Trophoblast cell (in vitro differentiated cells and primary cell): Measurements from ENCODE around the gene ANKS1B.

Experiments used
- DNase-seq, 2 donors: peaks; one replicate each; pipeline ENCODE4 v3.0.0-alpha.2; 2016
- H2AFZ ChIP-seq: 2 replicates; pipeline ENCODE4 v1.6.1; 2013; ENCODE audit warnings: low read length, moderate library complexity, mild to moderate bottlenecking; ENCODE audit not compliant: insufficient read depth, poor library complexity
- H2AK5ac ChIP-seq: 2 replicates; pipeline ENCODE4 v1.6.1; 2013; ENCODE audit warnings: mild to moderate bottlenecking, low read length
- H2BK120ac ChIP-seq: 2 replicates; pipeline ENCODE4 v1.6.1; 2013; ENCODE audit warnings: low read length, mild to moderate bottlenecking, moderate library complexity; ENCODE audit not compliant: insufficient read depth, poor library complexity
- H2BK12ac ChIP-seq: 2 replicates; pipeline ENCODE4 v1.6.1; 2013; ENCODE audit warnings: mild to moderate bottlenecking, low read length, moderate library complexity
- H2BK5ac ChIP-seq: 2 replicates; pipeline ENCODE4 v1.6.1; 2013; ENCODE audit warnings: low read length, low read depth, moderate library complexity, mild to moderate bottlenecking; ENCODE audit not compliant: poor library complexity
- H3K14ac ChIP-seq: 2 replicates; pipeline ENCODE4 v1.6.1; 2013; ENCODE audit warnings: mild to moderate bottlenecking, low read length
- H3K18ac ChIP-seq: 2 replicates; pipeline ENCODE4 v1.6.1; 2013; ENCODE audit warnings: mild to moderate bottlenecking, low read length
- H3K23ac ChIP-seq: 2 replicates; pipeline ENCODE4 v1.6.1; 2013; ENCODE audit warnings: low read length
- H3K27ac ChIP-seq: 2 replicates; pipeline ENCODE4 v1.5.1; 2013; ENCODE audit warnings: low read depth, mild to moderate bottlenecking, inconsistent platforms, low read length, moderate library complexity
- H3K27me3 ChIP-seq: 2 replicates; pipeline ENCODE4 v1.6.1; 2013; ENCODE audit warnings: inconsistent platforms, mild to moderate bottlenecking, low read length, moderate library complexity; ENCODE audit not compliant: insufficient read depth
- H3K36me3 ChIP-seq, 2 experiments: 1 replicate in 1 of 2; 2 replicates in 1 of 2; pipeline ENCODE4 v1.6.1; 2013; ENCODE audit warnings: low read length in 2 of 2, mild to moderate bottlenecking in 2 of 2, moderate library complexity in 1 of 2; ENCODE audit not compliant: insufficient read depth in 2 of 2, control insufficient read depth in 1 of 2
- H3K4ac ChIP-seq: 2 replicates; pipeline ENCODE4 v1.6.1; 2013; ENCODE audit warnings: low read depth, mild to moderate bottlenecking, low read length, moderate library complexity
- H3K4me1 ChIP-seq, 2 experiments: 1 replicate in 1 of 2; 2 replicates in 1 of 2; pipeline ENCODE4 v1.6.1; 2013; ENCODE audit warnings: low read length in 2 of 2, mild to moderate bottlenecking in 2 of 2, moderate library complexity in 1 of 2; ENCODE audit not compliant: insufficient read depth in 2 of 2, control insufficient read depth in 1 of 2
- H3K4me2 ChIP-seq: 2 replicates; pipeline ENCODE4 v1.6.1; 2013; ENCODE audit warnings: inconsistent platforms, mild to moderate bottlenecking, low read length, moderate library complexity
- H3K4me3 ChIP-seq: 2 replicates; pipeline ENCODE4 v1.5.1; 2013; ENCODE audit warnings: mild to moderate bottlenecking, low read depth, low read length, inconsistent platforms
- H3K79me1 ChIP-seq: one replicate; pipeline ENCODE4 v1.6.1; 2013; ENCODE audit warnings: low read length
- H3K79me2 ChIP-seq: 2 replicates; pipeline ENCODE4 v1.6.1; 2013; ENCODE audit warnings: low read length, mild to moderate bottlenecking; ENCODE audit not compliant: control insufficient read depth, insufficient read depth, poor library complexity
- H3K9ac ChIP-seq: 2 replicates; pipeline ENCODE4 v1.6.1; 2013; ENCODE audit warnings: mild to moderate bottlenecking, low read length
- H3K9me3 ChIP-seq: 2 replicates; pipeline ENCODE4 v1.6.1; 2013; ENCODE audit warnings: low read depth, mild to moderate bottlenecking, control low read depth, inconsistent platforms, low read length; ENCODE audit not compliant: insufficient read depth
- H4K12ac ChIP-seq: 2 replicates; pipeline ENCODE4 v1.6.1; 2013; ENCODE audit warnings: low read depth, mild to moderate bottlenecking, low read length, moderate library complexity
- H4K8ac ChIP-seq: 2 replicates; pipeline ENCODE4 v1.6.1; 2013; ENCODE audit warnings: low read depth, mild to moderate bottlenecking, low read length, moderate library complexity
- H4K91ac ChIP-seq: one replicate; pipeline ENCODE4 v1.6.1; 2013; ENCODE audit warnings: low read depth, mild to moderate bottlenecking, low read length, moderate library complexity
- WGBS: extraction: QIAGEN DNeasy Blood & Tissue Kit; methylation state at CpG from one replicate; pipeline ENCODE4 v1.1.7; 2013; ENCODE audit warnings: missing lambda C conversion rate; ENCODE audit not compliant: insufficient read length, insufficient coverage; ENCODE audit errors: extremely low coverage; 5-methylcytosine and 5-hydroxymethylcytosine counted together

The ANKS1B gene

DNA sequence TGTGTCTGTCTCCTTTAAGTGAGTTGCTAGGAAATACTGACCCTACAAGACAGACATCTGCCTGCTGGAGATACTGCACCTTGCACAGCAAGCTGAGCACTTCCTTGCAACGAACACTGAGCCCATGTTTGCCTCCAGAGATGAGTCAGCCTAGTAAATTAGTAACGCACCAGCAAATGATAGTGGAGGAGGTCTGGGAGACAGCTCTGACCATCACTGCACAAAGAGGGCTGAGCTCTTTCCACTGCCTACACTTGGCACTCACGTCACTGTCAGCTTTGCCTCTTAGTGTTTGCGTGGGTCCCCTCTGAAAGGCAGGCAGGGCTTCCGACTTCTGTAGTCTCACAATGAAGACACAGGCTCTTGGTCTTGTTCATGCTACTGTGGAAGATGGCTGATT lies 1230.6 kb downstream of the ANKS1B start:
- no peaks in the 10 kb centered on the region for H3K36me3 ChIP-seq
- no peak overlapping the region for H3K4me3 ChIP-seq
- no peak overlapping the region for H2AK5ac ChIP-seq
- no peaks in the 10 kb centered on the region for H3K9me3 ChIP-seq
- H3K4me1 ChIP-seq: peaks cover 0 to 2% of the 10 kb centered on the region in 2 experiments
- no CpG with 5 or more reads among the region's 5 CpGs for WGBS
- no peak overlapping the region for H3K27ac ChIP-seq
- no peak overlapping the region for H2BK120ac ChIP-seq
- no peak overlapping the region for H3K23ac ChIP-seq
- no peak overlapping the region for H3K4ac ChIP-seq
- no peak overlapping the region for H2AFZ ChIP-seq
- no peaks in the 10 kb centered on the region for H3K27me3 ChIP-seq
- no peak overlapping the region for H4K91ac ChIP-seq
- H4K12ac ChIP-seq: no peak overlapping the region
- H2BK12ac ChIP-seq: no peak overlapping the region
- no peak overlapping the region for H2BK5ac ChIP-seq
- no peak overlapping the region for H4K8ac ChIP-seq
- H3K18ac ChIP-seq: no peak overlapping the region
- no peak overlapping the region for H3K4me2 ChIP-seq
- H3K9ac ChIP-seq: no peak overlapping the region
- H3K79me2 ChIP-seq: no peaks in the 10 kb centered on the region
- no peak overlapping the region for H3K14ac ChIP-seq
- DNase-seq: no peak
- no peaks in the 10 kb centered on the region for H3K79me1 ChIP-seq

- Histone ChIP-seq H3K18ac (no peak overlapping the region), H4K8ac (no peak overlapping the region), H3K27me3 (no peaks in the 10 kb centered on the region), H3K4ac (no peak overlapping the region), H2BK12ac (no peak overlapping the region), H2AK5ac (no peak overlapping the region), H3K23ac (no peak overlapping the region), H3K79me1 (no peaks in the 10 kb centered on the region), H3K4me1 (peaks cover 0 to 2% of the 10 kb centered on the region in 2 experiments), H3K14ac (no peak overlapping the region), H3K9ac (no peak overlapping the region), H2AFZ (no peak overlapping the region), H4K91ac (no peak overlapping the region), H4K12ac (no peak overlapping the region), H3K4me3 (no peak overlapping the region), H2BK5ac (no peak overlapping the region), H2BK120ac (no peak overlapping the region), H3K27ac (no peak overlapping the region), H3K9me3 (no peaks in the 10 kb centered on the region), H3K4me2 (no peak overlapping the region), H3K79me2 (no peaks in the 10 kb centered on the region), H3K36me3 (no peaks in the 10 kb centered on the region)
- no CpG with 5 or more reads among the region's 5 CpGs for WGBS
- no peak for DNase-seq
These were observed 1232.0 kb downstream of the ANKS1B start for GRCh38 chr12:98752726-98753125.

DNA sequence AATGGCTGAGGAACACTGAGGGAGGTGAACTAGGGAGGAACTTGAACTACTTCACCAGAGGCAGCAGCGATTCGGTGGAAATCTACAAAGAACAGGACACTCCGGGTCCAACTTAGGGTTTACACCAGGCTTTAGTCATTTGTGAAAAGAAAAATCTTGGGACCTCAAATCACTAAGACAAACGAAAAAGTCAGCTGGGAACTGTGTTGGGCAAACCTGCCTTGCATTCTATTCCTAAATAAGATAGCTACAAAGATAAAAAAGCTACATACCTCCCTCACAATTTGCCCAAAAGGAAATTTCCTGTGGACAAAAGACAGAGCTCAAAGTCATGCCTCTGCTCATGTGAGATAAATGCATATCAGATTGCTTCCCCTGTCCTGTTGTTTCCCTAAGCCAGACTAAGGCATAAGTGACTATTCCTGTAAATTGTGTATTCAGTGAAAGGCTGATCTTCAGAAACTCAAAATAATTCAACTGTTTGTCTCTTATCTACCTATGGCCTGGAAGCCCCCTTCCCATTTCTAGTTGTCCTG lies 1233.1 kb downstream of the ANKS1B start:
- Histone ChIP-seq H3K18ac (no peak overlapping the region), H3K9ac (no peak overlapping the region), H3K14ac (no peak overlapping the region), H2AFZ (no peak overlapping the region), H2AK5ac (no peak overlapping the region), H3K27me3 (no peaks in the 10 kb centered on the region), H4K12ac (no peak overlapping the region), H3K27ac (no peak overlapping the region), H3K79me2 (no peaks in the 10 kb centered on the region), H3K36me3 (no peaks in the 10 kb centered on the region), H3K79me1 (no peaks in the 10 kb centered on the region), H2BK12ac (no peak overlapping the region), H4K8ac (no peak overlapping the region), H3K23ac (no peak overlapping the region), H4K91ac (no peak overlapping the region), H3K4me2 (no peak overlapping the region), H3K4me1 (peaks cover 0 to 2% of the 10 kb centered on the region in 2 experiments), H3K9me3 (no peaks in the 10 kb centered on the region), H2BK120ac (no peak overlapping the region), H3K4ac (no peak overlapping the region), H3K4me3 (no peak overlapping the region), H2BK5ac (no peak overlapping the region)
- no peak for DNase-seq
- WGBS: no CpG with 5 or more reads among the region's 4 CpGs

DNA sequence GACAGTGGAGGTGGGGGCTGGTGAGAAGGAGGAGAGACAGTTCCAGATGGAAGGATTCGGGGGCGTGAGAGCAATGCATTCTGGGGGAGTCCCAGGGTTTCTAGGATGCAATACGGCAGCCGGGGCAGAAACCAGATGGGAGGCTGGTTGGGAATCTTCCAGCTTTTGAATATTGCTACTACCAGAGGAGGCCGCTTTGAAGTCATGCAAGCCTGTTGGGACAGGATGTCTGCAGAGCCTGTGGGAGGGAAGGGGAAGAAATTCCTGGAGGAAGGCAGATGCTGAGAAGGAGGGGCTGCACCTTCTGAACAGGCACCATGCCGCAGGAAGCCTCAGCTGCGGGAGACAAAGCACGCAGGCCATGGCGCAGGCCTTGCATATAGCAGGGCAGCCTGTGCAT lies 1234.2 kb downstream of the ANKS1B start:
- Histone ChIP-seq H2AFZ (no peak overlapping the region), H3K23ac (no peak overlapping the region), H3K27me3 (peaks cover 3% of the 10 kb centered on the region), H2BK120ac (no peak overlapping the region), H4K8ac (no peak overlapping the region), H3K9me3 (no peaks in the 10 kb centered on the region), H3K4ac (no peak overlapping the region), H2BK12ac (no peak overlapping the region), H4K91ac (no peak overlapping the region), H3K4me3 (no peak overlapping the region), H3K36me3 (no peaks in the 10 kb centered on the region), H2AK5ac (no peak overlapping the region), H3K4me2 (no peak overlapping the region), H2BK5ac (no peak overlapping the region), H3K79me1 (no peaks in the 10 kb centered on the region), H3K4me1 (peaks cover 2 to 3% of the 10 kb centered on the region in 2 experiments), H3K79me2 (no peaks in the 10 kb centered on the region), H4K12ac (no peak overlapping the region), H3K14ac (no peak overlapping the region), H3K9ac (no peak overlapping the region), H3K18ac (no peak overlapping the region), H3K27ac (no peak overlapping the region)
- WGBS: no CpG with 5 or more reads among the region's 9 CpGs
- no peak for DNase-seq
